ENCODE results near the gene CLEC2A. TPM values are rescaled to one million over a fixed set of nuclear protein-coding genes. Genes with fewer than 3 reads are reported as not detected.

The CLEC2A gene
- total RNA-seq, 1 experiment from 2014 or later: not detected

DNA sequence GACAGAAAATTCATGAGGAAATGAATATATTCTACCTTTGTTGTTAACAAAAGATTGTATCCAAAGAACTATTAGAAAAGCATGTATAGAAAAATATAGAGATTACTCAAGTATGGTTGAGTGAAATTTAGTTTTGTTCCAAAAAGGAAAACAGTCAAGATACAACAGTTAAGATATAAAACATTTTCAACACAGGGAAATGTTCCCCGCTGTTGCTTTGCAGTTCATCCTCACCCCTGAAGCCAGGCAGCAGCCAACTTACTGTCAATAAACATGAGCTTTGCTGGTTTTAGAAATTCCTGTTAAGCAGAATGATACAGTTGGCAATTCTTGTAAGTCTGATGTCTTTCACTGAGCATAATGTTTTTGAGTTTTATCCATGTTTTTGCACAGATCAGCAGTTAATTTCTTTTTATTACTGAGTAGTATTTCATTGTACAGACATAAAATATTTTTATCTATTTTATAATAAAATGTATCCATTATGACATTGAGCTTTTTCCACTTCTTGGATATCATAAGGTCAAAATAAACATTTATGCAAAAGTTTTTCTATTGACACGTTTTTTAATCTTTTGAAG lies 61.8 kb downstream of the CLEC2A start:
- no peaks in the 10 kb centered on the region for H3K9me3 Mint-ChIP-seq (ENCODE audit: unreplicated experiment)
- H3K27me3 Mint-ChIP-seq (ENCODE audit: insufficient read depth, unreplicated experiment): no peaks in the 10 kb centered on the region
- CTCF ChIA-PET: interaction anchor here (2.9 kb wide), 1 partner anchor 55 kb away, joined by 8 read pairs; no protein-coding TSS in a partner anchor
- no TSS peak for BruUV-seq (replicated peaks)
- TF ChIP-seq, protein P1, sequence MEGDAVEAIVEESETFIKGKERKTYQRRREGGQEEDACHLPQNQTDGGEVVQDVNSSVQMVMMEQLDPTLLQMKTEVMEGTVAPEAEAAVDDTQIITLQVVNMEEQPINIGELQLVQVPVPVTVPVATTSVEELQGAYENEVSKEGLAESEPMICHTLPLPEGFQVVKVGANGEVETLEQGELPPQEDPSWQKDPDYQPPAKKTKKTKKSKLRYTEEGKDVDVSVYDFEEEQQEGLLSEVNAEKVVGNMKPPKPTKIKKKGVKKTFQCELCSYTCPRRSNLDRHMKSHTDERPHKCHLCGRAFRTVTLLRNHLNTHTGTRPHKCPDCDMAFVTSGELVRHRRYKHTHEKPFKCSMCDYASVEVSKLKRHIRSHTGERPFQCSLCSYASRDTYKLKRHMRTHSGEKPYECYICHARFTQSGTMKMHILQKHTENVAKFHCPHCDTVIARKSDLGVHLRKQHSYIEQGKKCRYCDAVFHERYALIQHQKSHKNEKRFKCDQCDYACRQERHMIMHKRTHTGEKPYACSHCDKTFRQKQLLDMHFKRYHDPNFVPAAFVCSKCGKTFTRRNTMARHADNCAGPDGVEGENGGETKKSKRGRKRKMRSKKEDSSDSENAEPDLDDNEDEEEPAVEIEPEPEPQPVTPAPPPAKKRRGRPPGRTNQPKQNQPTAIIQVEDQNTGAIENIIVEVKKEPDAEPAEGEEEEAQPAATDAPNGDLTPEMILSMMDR (IDR thresholded peaks at IDR 0.05; ENCODE audit: unreplicated experiment): no peak
- intact Hi-C loops (cut with micrococcal nuclease): no loop called here
- peaks cover 6% of the 10 kb centered on the region for H3K36me3 Mint-ChIP-seq (ENCODE audit: insufficient read depth, unreplicated experiment)
- H3K4me3 Mint-ChIP-seq (ENCODE audit: unreplicated experiment): peak overlapping the region; percentile 90
- peaks cover 45% of the 10 kb centered on the region for H3K4me1 Mint-ChIP-seq (ENCODE audit: insufficient read depth, unreplicated experiment)
- DNase-seq (ENCODE audit: unreplicated experiment): peak; percentile 11
- POLR2A ChIA-PET: interaction anchor here (0.6 to 4.4 kb wide), 5 partner anchors 8 to 267 kb away, joined by 3 to 46 read pairs (median 4); no protein-coding TSS in a partner anchor
- peak overlapping the region; percentile 100 for H3K27ac Mint-ChIP-seq (ENCODE audit: low read depth, unreplicated experiment)

DNA sequence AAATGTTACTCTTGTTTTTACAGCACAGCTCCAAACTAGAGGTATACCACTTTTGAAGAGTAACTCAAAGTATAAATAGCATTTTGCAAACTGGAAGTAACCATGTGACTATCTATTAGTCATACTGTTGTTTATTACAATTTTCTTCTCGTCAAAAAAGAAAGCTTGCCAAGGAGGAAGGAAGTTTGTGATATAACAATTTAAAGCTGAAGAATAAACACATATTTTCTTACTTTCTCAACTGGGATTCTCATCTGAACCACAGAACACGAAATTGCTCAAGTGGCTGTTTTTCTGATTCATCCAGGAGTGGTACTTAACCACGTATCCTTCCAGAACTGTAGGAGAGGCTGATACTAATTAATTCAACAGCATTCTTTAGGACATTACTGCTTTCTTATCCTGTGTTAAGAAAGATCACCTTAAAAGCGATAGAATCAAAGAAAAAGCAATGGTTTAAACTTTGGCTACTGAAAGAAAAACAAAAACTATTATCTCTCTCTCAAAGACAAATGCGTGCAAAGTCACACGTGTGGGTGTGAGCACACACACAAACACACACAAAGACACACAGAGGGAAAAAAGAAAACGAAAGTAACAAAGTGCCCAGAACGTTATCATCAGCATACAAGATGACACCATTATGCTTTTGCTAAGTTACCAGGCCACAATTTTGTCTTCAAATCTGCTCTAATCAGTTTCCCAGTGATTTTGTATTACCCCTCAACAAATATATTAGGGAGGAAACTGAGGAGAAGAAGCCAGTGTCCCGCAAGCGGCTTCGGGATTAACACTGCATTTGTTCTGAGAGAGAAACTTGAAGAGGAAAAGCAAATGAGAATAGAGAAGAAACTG lies 62.6 kb downstream of the CLEC2A start, which contains the start of gene CLEC2B:
CLEC2B (minus strand) TSS at position 48 of the 855 bp plus-strand sequence.
- ChIA-PET POLR2A (interaction anchor here (0.7 to 1.6 kb wide), 9 partner anchors 11 to 276 kb away, joined by 3 to 7 read pairs (median 4); partner anchors contain the start of gene KLRF2), CTCF (interaction anchor here (0.6 to 1.2 kb wide), 3 partner anchors 114 to 1510 kb away, joined by 3 to 4 read pairs (median 3); no protein-coding TSS in a partner anchor)
- peak within 1 kb of the TSS; percentile 90 for H3K4me3 Mint-ChIP-seq (ENCODE audit: unreplicated experiment)
- H3K27ac Mint-ChIP-seq (ENCODE audit: low read depth, unreplicated experiment): peak within 1 kb of the TSS; percentile 100
- DNase-seq (ENCODE audit: unreplicated experiment): peak; percentile 88
- no peaks in the 10 kb centered on the region for H3K9me3 Mint-ChIP-seq (ENCODE audit: unreplicated experiment)
- intact Hi-C loops (cut with micrococcal nuclease): loop anchor here (10.0 kb wide), 1 partner anchor 345 kb away; the partner anchor contains the start of gene GABARAPL1
- TF ChIP-seq, protein P1 (IDR thresholded peaks at IDR 0.05; ENCODE audit: unreplicated experiment): no peak
- no peaks in the 10 kb centered on the region for H3K27me3 Mint-ChIP-seq (ENCODE audit: insufficient read depth, unreplicated experiment)
- TSS peak; percentile 81 for BruUV-seq (replicated peaks)
- H3K4me1 Mint-ChIP-seq (ENCODE audit: insufficient read depth, unreplicated experiment): peaks cover 51% of the 10 kb centered on the region
- peaks cover 6% of the 10 kb centered on the region for H3K36me3 Mint-ChIP-seq (ENCODE audit: insufficient read depth, unreplicated experiment)

DNA sequence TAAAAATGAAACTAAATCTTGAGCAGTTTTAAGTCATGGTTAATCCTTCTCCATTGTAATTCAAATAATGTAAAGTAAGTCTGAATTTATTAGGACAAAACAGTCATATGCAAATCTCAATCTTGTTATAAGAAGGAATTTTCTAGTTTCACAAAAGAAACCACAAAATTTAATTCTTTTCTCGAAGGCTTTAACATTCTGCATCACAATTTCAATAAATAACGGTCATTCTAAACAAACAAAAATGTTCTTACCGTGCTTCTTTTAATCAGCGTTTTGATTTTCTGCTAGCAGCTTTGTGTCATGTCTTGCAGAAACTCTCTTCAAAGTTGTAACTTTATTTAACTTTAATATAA lies 63.2 kb downstream of the CLEC2A start:
- Mint-ChIP-seq H3K27me3 (ENCODE audit: insufficient read depth, unreplicated experiment) (no peaks in the 10 kb centered on the region), H3K27ac (ENCODE audit: low read depth, unreplicated experiment) (peak overlapping the region; percentile 100), H3K4me3 (ENCODE audit: unreplicated experiment) (peak overlapping the region; percentile 90), H3K9me3 (ENCODE audit: unreplicated experiment) (no peaks in the 10 kb centered on the region), H3K4me1 (ENCODE audit: insufficient read depth, unreplicated experiment) (peaks cover 51% of the 10 kb centered on the region), H3K36me3 (ENCODE audit: insufficient read depth, unreplicated experiment) (peaks cover 6% of the 10 kb centered on the region)
- TSS peak; percentile 79 for BruUV-seq (replicated peaks)
- ChIA-PET POLR2A (interaction anchor here (0.7 to 1.6 kb wide), 10 partner anchors 12 to 277 kb away, joined by 3 to 7 read pairs (median 4); partner anchors contain the start of gene KLRF2), CTCF (interaction anchor here (0.6 to 1.2 kb wide), 3 partner anchors 113 to 1511 kb away, joined by 3 to 4 read pairs (median 3); no protein-coding TSS in a partner anchor)
- DNase-seq (ENCODE audit: unreplicated experiment): no peak
- intact Hi-C loops (cut with micrococcal nuclease): loop anchor here (10.0 kb wide), 1 partner anchor 346 kb away; the partner anchor contains the start of gene GABARAPL1
- TF ChIP-seq, protein P1 (IDR thresholded peaks at IDR 0.05; ENCODE audit: unreplicated experiment): no peak

Data from MCF 10A (cell line).